Stimulated activated CD8-positive, alpha-beta memory T cell treated with anti-CD3 and anti-CD28 coated beads, Interleukin-4, amount 100 ng/mL, for 24 hours (primary cell): ENCODE results near the gene ZFYVE19.
A peak's percentile ranks its signal among the peaks of the same experiment; 100 is the strongest.

Source experiments
- DNase-seq: peaks from one replicate; pipeline ENCODE4 v3.0.0-alpha.2; 2020; ENCODE audit warnings: low read depth

The ZFYVE19 gene

GRCh38 chr15:40815042-40815698 is 8.3 kb downstream of the ZFYVE19 start:
- no peak for DNase-seq

- no peak for DNase-seq
Measured at GRCh38 chr15:40819048-40819447, 12.2 kb downstream of the ZFYVE19 start.

GRCh38 chr15:40821195-40821594 is 14.3 kb downstream of the ZFYVE19 start:
- DNase-seq: no peak

GRCh38 chr15:40823572-40824343 is 16.9 kb downstream of the ZFYVE19 start:
- no peak for DNase-seq

- DNase-seq: no peak
Measured at GRCh38 chr15:40825661-40826422, 19.0 kb downstream of the ZFYVE19 start.

DNA sequence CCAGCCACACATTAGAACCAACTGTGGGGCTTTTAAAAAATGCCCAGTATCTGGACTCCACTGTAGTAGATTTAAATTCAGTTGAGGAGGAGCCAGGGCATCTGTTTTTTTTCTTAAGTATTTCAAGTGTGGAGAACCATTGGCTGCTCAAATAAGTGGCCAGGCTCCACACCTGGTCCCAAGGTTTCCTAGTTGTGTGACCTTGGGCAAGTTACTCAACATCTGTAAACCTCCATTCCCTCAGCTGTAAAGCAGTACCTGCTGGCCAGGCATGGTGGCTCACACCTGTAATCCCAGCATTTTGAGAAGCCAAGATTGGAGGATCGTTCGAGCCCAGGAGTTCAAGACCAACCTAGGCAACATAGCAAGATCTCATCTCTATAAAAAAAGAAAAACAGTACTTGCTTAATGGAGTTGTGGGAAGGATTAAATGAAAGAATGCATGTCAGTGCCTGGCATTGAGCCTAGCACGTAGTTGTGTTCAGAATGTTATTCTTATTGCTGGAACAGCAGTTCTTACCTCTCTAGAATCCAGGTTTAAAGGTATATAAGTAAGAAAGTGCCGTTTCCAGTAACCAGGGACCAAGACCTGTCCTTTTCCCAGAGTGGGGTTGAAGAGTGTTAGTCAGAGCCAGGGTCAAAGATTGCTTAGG is 19.7 kb downstream of the ZFYVE19 start:
- no peak for DNase-seq

GRCh38 chr15:40828447-40829036 is 21.7 kb downstream of the ZFYVE19 start, which contains the start of gene PPP1R14D:
PPP1R14D (minus strand) TSS chr15:40828708; CDS start chr15:40828641, 67 bp downstream.
- DNase-seq: no peak

DNA sequence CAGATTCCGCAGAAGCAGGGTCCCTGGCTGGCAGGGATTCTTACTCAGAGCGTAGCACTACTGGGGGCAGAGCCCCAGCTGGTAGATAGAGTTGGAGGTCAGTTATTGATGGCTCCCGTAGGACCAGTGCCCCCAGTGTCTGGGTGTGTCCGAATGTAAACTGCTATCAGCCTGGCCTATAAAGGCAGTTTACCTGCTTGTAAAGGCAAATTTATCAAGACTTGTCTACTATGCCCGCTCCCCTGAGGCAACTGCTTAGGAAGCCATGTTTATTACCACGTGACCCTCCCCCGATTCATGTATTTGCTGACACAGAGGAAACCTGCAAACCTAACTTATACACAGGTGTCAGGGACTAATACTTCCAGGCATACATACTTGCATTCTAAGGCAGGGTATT is 22.2 kb downstream of the ZFYVE19 start:
- no peak for DNase-seq

DNA sequence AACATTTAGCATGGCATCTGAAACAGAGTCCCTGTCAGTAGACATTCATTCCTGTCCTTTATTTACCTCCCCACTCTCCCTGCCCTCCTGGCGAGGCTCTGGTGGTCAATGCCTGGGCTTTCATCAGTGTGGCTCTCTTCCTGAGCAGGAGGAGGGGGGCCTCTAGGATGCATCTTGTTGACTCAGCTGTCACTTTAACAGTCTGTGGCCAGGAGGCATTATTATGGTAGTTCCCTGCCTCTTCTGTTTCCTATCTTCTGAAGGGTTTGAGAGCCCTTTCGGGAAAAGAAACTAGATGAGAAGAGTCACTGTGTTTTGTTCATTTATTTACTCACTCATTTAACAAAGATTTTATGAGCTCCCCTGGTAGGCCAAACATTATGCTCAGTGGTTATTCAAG is 24.0 kb downstream of the ZFYVE19 start:
- no peak for DNase-seq

GRCh38 chr15:40831861-40832260 is 25.0 kb downstream of the ZFYVE19 start:
- DNase-seq: no peak

DNA sequence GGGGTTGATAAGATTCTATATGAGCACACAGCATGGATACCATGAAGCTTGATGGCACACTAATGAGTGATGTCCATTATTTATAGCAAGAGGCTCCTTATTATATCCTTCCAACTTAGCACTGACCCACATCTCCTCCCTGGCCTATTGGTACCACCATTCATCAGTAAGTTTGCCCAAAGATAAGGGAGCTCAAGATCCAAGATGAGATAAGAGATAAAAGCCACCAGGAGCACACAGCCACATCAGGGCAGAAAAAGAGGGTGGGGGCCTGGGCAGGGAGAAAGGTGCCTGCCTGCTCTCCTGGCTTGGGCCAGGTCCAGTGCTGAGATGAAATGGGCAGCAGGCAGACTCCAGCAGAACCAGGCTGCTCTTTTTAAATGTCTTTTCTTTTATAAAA is 26.0 kb downstream of the ZFYVE19 start:
- no peak for DNase-seq

GRCh38 chr15:40836020-40836419 is 29.1 kb downstream of the ZFYVE19 start:
- DNase-seq: no peak

DNA sequence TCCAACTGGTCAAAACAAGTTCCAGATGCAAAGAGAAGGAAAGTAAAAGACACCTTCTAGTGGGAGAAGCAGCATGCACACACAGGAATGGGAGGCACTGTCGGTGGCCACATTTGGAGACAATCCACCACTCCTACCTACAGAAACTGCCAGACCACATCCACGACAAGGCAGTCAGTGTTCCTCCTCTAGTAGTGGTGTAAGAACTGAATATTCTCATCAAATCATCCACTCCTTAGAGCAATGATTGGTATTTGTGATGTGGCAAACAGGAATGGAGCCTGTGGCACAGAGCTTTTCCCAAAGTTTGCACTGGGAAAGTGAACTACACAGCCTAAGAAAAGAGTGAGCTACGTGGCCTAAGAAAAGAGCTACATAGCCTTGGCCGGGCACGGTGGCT is 31.9 kb downstream of the ZFYVE19 start:
- no peak for DNase-seq

DNA sequence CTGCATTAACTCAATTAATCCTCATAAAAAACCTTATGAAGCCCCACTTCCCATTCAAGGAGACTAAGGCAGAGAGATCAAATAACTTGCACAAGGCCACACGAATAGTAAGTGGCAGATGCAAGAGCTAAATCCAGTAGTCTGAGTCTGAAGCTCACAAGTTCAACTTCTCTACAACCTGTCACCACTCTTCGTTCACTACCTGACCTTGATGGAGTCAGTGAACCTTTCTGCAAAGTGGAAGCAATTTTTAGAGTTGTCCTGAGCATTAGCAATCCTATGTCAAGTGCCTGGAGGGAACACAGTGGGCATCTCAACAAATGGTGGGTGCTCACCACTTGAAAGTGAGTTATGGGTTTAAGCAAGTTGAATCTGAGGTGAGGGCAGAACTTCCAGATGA is 34.9 kb downstream of the ZFYVE19 start:
- DNase-seq: no peak

DNA sequence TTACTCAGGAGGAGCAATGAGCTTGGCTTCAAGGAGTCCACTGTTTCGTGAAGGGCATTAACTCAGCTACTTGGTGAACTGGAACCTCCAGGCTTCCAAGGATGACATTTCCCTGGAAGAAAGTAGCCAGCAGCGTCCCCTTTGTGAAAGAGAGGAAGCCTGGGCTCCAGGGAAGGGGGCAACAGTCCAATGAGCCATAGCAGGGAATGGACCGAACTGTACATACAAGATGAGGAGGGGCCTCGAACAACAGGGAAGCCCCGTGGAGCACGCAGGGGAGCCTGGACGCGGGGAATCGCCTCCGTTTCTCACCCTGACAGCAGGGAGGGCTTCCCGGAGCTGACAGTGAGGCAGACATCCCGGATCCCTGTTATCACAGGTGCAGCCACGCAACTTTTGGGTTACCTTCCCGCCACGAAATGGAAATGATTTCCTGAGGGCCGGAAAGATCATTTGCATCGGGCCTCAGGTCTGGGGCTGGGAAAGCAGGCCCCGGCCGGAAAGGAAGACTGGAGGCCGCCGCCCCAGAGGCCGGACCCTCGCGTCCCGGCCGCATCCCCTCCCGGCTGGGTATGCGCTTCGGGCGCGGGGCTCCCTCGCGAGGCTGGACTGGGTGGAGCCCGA is 36.5 kb downstream of the ZFYVE19 start:
- DNase-seq: no peak

DNA sequence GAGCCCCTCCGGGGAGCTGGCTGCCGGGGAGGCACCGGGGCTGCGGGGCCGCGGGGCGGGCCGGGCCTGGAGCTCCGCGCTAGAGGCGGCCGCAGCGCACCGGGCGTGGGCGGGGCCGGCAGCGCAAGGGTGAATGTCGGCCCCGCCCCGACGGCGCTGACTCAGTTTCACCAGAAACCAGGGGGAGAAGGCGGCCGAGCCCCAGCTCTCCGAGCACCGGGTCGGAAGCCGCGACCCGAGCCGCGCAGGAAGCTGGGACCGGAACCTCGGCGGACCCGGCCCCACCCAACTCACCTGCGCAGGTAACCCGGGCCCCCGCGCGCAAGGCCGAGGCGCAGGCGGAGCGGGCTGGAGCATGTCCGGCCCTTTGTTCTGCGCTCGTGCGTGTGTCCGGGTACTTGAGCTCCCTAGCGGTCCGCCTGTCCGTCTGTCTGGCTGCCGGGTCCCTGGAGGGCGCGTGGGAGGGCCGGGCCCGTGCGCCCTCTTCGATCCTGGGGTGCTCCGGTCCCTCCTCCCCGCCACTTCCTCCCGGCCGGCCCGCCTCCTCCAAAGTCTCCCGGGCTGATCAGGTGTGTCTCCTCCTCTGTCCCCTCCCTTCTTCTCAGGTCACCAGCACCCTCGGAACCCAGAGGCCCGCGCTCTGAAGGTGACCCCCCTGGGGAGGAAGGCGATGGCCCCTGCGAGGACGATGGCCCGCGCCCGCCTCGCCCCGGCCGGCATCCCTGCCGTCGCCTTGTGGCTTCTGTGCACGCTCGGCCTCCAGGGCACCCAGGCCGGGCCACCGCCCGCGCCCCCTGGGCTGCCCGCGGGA is 37.2 kb downstream of the ZFYVE19 start, which contains the start of gene SPINT1:
Gene SPINT1, plus strand, starts transcription at position 164 of the 811 bp plus-strand sequence. Its CDS starts 507 bp downstream, at position 671.
- DNase-seq: peak; percentile 76

- no peak for DNase-seq
Measured at GRCh38 chr15:40844696-40845030, 37.8 kb downstream of the ZFYVE19 start.

GRCh38 chr15:40845036-40845435 is 38.1 kb downstream of the ZFYVE19 start:
- no peak for DNase-seq

GRCh38 chr15:40845511-40846284 is 38.8 kb downstream of the ZFYVE19 start:
- DNase-seq: no peak

DNA sequence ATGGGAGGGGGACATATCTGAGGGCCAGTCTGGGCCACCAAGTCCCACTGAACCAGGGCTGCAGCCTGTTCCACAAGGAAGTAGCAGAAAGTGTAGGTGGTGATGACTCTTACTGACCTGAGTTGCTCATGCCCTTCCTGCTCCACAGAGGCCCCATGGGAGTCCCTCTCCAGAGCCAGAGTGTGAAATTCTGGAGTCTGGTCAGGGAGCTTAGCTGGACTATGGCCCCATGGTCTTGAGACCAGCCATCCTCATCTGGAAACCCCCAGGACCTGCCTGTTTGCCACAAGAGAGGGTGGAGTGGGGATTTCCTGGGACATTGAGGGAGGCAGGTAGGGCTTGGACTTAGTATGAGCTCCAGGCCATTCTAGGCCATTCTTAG is 39.9 kb downstream of the ZFYVE19 start:
- DNase-seq: no peak
